ENCODE measurements around the gene CPSF4L. TPM values are rescaled to one million over a fixed set of nuclear protein-coding genes. Genes with fewer than 3 reads are reported as not detected.
A peak's percentile ranks its signal among the peaks of the same experiment; 100 is the strongest.

CPSF4L gene
- total and polyA plus RNA-seq, 2 of the 13 experiments (the other 11 are each of a cell fraction or from before 2014, with no cell fraction given), result 0.73 to 1.6 TPM

DNA sequence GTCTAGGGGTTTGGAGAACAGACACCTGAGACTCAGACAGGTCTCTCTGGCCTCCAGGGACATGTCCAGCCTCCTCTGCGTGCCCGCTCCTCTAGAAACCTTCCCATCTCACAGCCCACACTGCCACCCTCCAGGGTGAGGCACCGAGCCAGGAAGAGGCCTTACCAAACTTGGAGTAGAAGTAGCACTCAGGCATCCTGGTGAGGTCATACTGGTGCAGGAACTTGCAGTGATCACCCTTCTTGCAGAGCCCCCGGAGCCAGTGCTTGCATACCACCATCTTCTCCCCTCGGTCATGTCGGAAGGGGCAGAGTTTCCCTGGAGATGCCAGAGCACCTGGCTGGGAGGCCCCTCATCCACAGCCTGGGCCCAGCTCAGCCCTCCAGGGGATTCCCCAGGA, 4.2 kb downstream of the CPSF4L start:
- no peak for DNase-seq (ENCODE audit: low spot score)
- no TSS peak for BruUV-seq (replicated peaks)

GRCh38 chr17:73256220-73256619, 5.5 kb downstream of the CPSF4L start:
- H3K36me3 ChIP-seq (replicated peaks in 1 of 2; ENCODE audit: control insufficient read depth in 1 of 2, insufficient read depth in 2 of 2, low read length in 2 of 2), result no peaks in the 10 kb centered on the region
- in situ Hi-C loops (cut with HindIII; ENCODE audit: extremely low pct_ligation_motif_present, low pct_unique_long_range_greater_than_20kb), result loop anchor here (5.0 kb wide), 1 partner anchor 116 kb away; no protein-coding TSS in a partner anchor
- no peaks in the 10 kb centered on the region for H4K20me1 ChIP-seq (ENCODE audit: insufficient read depth, low read length)
- no TSS peak for BruUV-seq (replicated peaks)
- FAIRE-seq, result no peak
- intact Hi-C loops (cut with micrococcal nuclease; ENCODE audit: unreplicated experiment), result loop anchor here (5.0 kb wide), 1 partner anchor 529 kb away; no protein-coding TSS in a partner anchor
- no peak overlapping the region for H3K4me3 ChIP-seq (replicated peaks in 1 of 3; ENCODE audit: insufficient read depth in 1 of 3, low read depth in 2 of 3, low read length in 3 of 3)
- H3K4me1 ChIP-seq (ENCODE audit: insufficient read depth, low read length), result peaks cover 35% of the 10 kb centered on the region
- 98% methylated on average over 3 of the region's 3 CpGs for WGBS (ENCODE audit: low lambda C conversion rate)
- no peak for ATAC-seq
- H2AFZ ChIP-seq (ENCODE audit: low read length), result no peak overlapping the region
- no peaks in the 10 kb centered on the region for H3K9me3 ChIP-seq (ENCODE audit: low read length)
- no peaks in the 10 kb centered on the region for H3K27me3 ChIP-seq (ENCODE audit: control insufficient read depth in 1 of 2, insufficient read depth in 2 of 2, low read length in 2 of 2)
- CTCF ChIA-PET (ENCODE audit: low intra/inter-chr PET ratio, low total read pairs), result interaction anchor here (1.3 to 4.8 kb wide), 6 partner anchors 55 to 115 kb away, joined by 4 to 159 read pairs (median 7); no protein-coding TSS in a partner anchor
- TF ChIP-seq ZNF501 (CRISPR knock-in tag; IDR thresholded peaks at IDR 0.05) (0 out of 2 replicates have a peak, but pooled peaks have one; percentile 2), ZNF468 (CRISPR knock-in tag; IDR thresholded peaks at IDR 0.05) (no peak)
- H3K4me2 ChIP-seq (ENCODE audit: low read depth, low read length), result no peak overlapping the region
- POLR2A ChIA-PET, result no interaction called here
- DNase-seq (ENCODE audit: low spot score), result no peak
- H3K79me2 ChIP-seq (ENCODE audit: insufficient read depth, low read length), result no peaks in the 10 kb centered on the region
- H3K9ac ChIP-seq (ENCODE audit: insufficient read depth, low read depth, low read length), result no peak overlapping the region
- H3K27ac ChIP-seq (ENCODE audit: extremely low read length, insufficient read depth, low read length), result no peak overlapping the region

More for the DNA sequence above, 4.2 kb downstream of the CPSF4L start:
- ChIA-PET CTCF (ENCODE audit: low intra/inter-chr PET ratio, low total read pairs) (interaction anchor here (2.5 to 4.8 kb wide), 3 partner anchors 103 to 113 kb away, joined by 9 to 159 read pairs (median 11); no protein-coding TSS in a partner anchor), POLR2A (interaction anchor here (0.7 kb wide), 1 partner anchor 51 kb away, joined by 4 read pairs; no protein-coding TSS in a partner anchor)
- 71% methylated on average over 6 of the region's 6 CpGs for WGBS (ENCODE audit: low lambda C conversion rate)
- Histone ChIP-seq H3K36me3 (replicated peaks in 1 of 2; ENCODE audit: control insufficient read depth in 1 of 2, insufficient read depth in 2 of 2, low read length in 2 of 2) (no peaks in the 10 kb centered on the region), H3K27me3 (ENCODE audit: control insufficient read depth in 1 of 2, insufficient read depth in 2 of 2, low read length in 2 of 2) (no peaks in the 10 kb centered on the region), H4K20me1 (ENCODE audit: insufficient read depth, low read length) (no peaks in the 10 kb centered on the region), H3K4me3 (replicated peaks in 1 of 3; ENCODE audit: insufficient read depth in 1 of 3, low read depth in 2 of 3, low read length in 3 of 3) (no peak overlapping the region), H3K79me2 (ENCODE audit: insufficient read depth, low read length) (no peaks in the 10 kb centered on the region), H3K9ac (ENCODE audit: insufficient read depth, low read depth, low read length) (no peak overlapping the region), H3K4me1 (ENCODE audit: insufficient read depth, low read length) (peaks cover 43% of the 10 kb centered on the region), H2AFZ (ENCODE audit: low read length) (no peak overlapping the region), H3K4me2 (ENCODE audit: low read depth, low read length) (no peak overlapping the region), H3K27ac (ENCODE audit: extremely low read length, insufficient read depth, low read length) (no peak overlapping the region), H3K9me3 (ENCODE audit: low read length) (no peaks in the 10 kb centered on the region)
- FAIRE-seq, result no peak
- TF ChIP-seq DPF2 (CRISPR knock-in tag; IDR thresholded peaks at IDR 0.05; ENCODE audit: borderline replicate concordance, low read depth) (no peak), POLR2G (IDR thresholded peaks at IDR 0.05; ENCODE audit: low read depth, low read length) (no peak), STAG1 (CRISPR knock-in tag; IDR thresholded peaks at IDR 0.05) (0 out of 2 replicates have a peak, but pooled peaks have one; percentile 1), KLF6 (CRISPR knock-in tag; IDR thresholded peaks at IDR 0.05) (no peak)
- TF ChIP-seq, protein P1, sequence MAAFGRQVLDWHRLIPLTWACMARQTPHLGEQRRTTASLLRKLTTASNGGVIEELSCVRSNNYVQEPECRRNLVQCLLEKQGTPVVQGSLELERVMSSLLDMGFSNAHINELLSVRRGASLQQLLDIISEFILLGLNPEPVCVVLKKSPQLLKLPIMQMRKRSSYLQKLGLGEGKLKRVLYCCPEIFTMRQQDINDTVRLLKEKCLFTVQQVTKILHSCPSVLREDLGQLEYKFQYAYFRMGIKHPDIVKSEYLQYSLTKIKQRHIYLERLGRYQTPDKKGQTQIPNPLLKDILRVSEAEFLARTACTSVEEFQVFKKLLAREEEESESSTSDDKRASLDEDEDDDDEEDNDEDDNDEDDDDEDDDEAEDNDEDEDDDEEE (CRISPR knock-in tag; IDR thresholded peaks at IDR 0.05), result no peak
- in situ Hi-C loops (cut with HindIII; ENCODE audit: extremely low pct_ligation_motif_present, low pct_unique_long_range_greater_than_20kb), result loop anchor here (5.0 kb wide), 1 partner anchor 115 kb away; no protein-coding TSS in a partner anchor
- ATAC-seq, result no peak
- intact Hi-C loops (cut with micrococcal nuclease; ENCODE audit: unreplicated experiment), result loop anchor here (5.0 kb wide), 1 partner anchor 530 kb away; no protein-coding TSS in a partner anchor

Data from HepG2 (cell line).